ENCODE results near the gene PRAME.

DNA sequence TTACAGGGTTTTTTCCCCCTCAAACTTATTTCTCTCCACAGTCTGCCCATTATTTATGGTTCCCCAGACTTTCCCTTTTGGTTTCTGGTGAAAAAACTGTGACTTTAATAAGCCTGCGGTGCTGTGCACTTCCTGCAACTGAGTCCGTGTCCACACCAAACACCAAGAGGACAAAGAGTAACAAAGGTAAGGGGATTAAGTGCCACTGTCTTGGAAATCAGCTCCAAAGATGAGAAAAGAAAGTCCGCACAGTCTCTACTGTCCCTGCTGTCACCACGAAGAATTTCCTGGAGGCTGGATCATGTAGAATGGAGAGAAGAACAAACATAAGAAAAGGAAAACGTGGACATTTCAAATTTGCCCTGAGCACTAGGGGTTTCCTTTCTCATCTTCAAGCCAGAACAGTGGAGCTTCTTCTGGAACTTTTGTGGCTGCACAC is 17.9 kb upstream of the PRAME start:
- TF ChIP-seq CTCF (IDR thresholded peaks at IDR 0.05) (no peak), POLR2A (IDR thresholded peaks at IDR 0.05) (no peak), POLR2AphosphoS5 (IDR thresholded peaks at IDR 0.05) (no peak), EP300 (IDR thresholded peaks at IDR 0.05; ENCODE audit: low read depth) (no peak)
